Measurements from ENCODE around the gene HMMR. TPM values are rescaled to one million over a fixed set of nuclear protein-coding genes. Genes with fewer than 3 reads are reported as not detected.
A peak's percentile ranks its signal among the peaks of the same experiment; 100 is the strongest.
"Not testable (repeated sequence)": the region's sequence is repeated elsewhere in the genome, so short reads cannot be mapped to it uniquely, and the experiment has no call there.

HMMR gene
- total and polyA plus RNA-seq, 5 donors = 0.34 to 1.5 (median 0.65) TPM

GRCh38 chr5:163439092-163439425 is 21.4 kb upstream of the HMMR start:
- Histone ChIP-seq H3K4me3 (ENCODE audit: low read length) (no peak overlapping the region), H3K27ac (ENCODE audit: low read length) (no peak overlapping the region)
- intact Hi-C loops (cut with DNase I) = no loop called here

GRCh38 chr5:163440954-163441353 is 19.5 kb upstream of the HMMR start:
- intact Hi-C loops (cut with DNase I) = no loop called here
- DNase-seq (no peak), ATAC-seq (no peak)
- Histone ChIP-seq H3K4me1 (ENCODE audit: control insufficient read depth, insufficient read depth, low read length) (no peaks in the 10 kb centered on the region), H3K27me3 (ENCODE audit: control insufficient read depth, insufficient read depth) (no peaks in the 10 kb centered on the region), H3K27ac (ENCODE audit: low read length) (no peak overlapping the region), H3K9me3 (ENCODE audit: control insufficient read depth, low read length) (no peaks in the 10 kb centered on the region), H3K4me3 (ENCODE audit: low read length) (no peak overlapping the region)
- WGBS = 95% methylated on average over 3 of the region's 3 CpGs

More at GRCh38 chr5:163439092-163439425, 21.4 kb upstream of the HMMR start:
- Histone ChIP-seq H3K9me3 (ENCODE audit: control insufficient read depth, low read length) (no peaks in the 10 kb centered on the region), H3K4me1 (ENCODE audit: control insufficient read depth, insufficient read depth, low read length) (no peaks in the 10 kb centered on the region), H3K27me3 (ENCODE audit: control insufficient read depth, insufficient read depth) (no peaks in the 10 kb centered on the region)
- WGBS = 46% methylated on average over 2 of the region's 2 CpGs
- no peak for ATAC-seq
- DNase-seq = no peak

GRCh38 chr5:163444526-163444925 is 15.9 kb upstream of the HMMR start:
- Histone ChIP-seq H3K27ac (ENCODE audit: low read length) (no peak overlapping the region), H3K4me3 (ENCODE audit: low read length) (no peak overlapping the region), H3K9me3 (ENCODE audit: control insufficient read depth, low read length) (no peaks in the 10 kb centered on the region), H3K4me1 (ENCODE audit: control insufficient read depth, insufficient read depth, low read length) (no peaks in the 10 kb centered on the region), H3K27me3 (ENCODE audit: control insufficient read depth, insufficient read depth) (no peaks in the 10 kb centered on the region)
- ATAC-seq (no peak), DNase-seq (no peak)
- intact Hi-C loops (cut with DNase I) = no loop called here
- 92% methylated on average over 1 of the region's 1 CpG for WGBS

GRCh38 chr5:163445345-163445744 is 15.1 kb upstream of the HMMR start:
- intact Hi-C loops (cut with DNase I) = no loop called here
- H3K4me3 ChIP-seq (ENCODE audit: low read length) = no peak overlapping the region
- no peaks in the 10 kb centered on the region for H3K4me1 ChIP-seq (ENCODE audit: control insufficient read depth, insufficient read depth, low read length)
- no peaks in the 10 kb centered on the region for H3K27me3 ChIP-seq (ENCODE audit: control insufficient read depth, insufficient read depth)
- 77% methylated on average over 6 of the region's 6 CpGs for WGBS
- no peak overlapping the region for H3K27ac ChIP-seq (ENCODE audit: low read length)
- H3K9me3 ChIP-seq (ENCODE audit: control insufficient read depth, low read length) = no peaks in the 10 kb centered on the region
- DNase-seq (peak in 1 of 3 donors; percentile 53), ATAC-seq (peak; percentile 40 to 72)

GRCh38 chr5:163447191-163447590 is 13.2 kb upstream of the HMMR start:
- no peak for DNase-seq
- no peak overlapping the region for H3K27ac ChIP-seq (ENCODE audit: low read length)
- H3K27me3 ChIP-seq (ENCODE audit: control insufficient read depth, insufficient read depth) = no peaks in the 10 kb centered on the region
- no peaks in the 10 kb centered on the region for H3K9me3 ChIP-seq (ENCODE audit: control insufficient read depth, low read length)
- intact Hi-C loops (cut with DNase I) = no loop called here
- no peaks in the 10 kb centered on the region for H3K4me1 ChIP-seq (ENCODE audit: control insufficient read depth, insufficient read depth, low read length)
- H3K4me3 ChIP-seq (ENCODE audit: low read length) = no peak overlapping the region
- no peak for ATAC-seq

- intact Hi-C loops (cut with DNase I) = no loop called here
- no peak overlapping the region for H3K4me3 ChIP-seq (ENCODE audit: low read length)
- H3K9me3 ChIP-seq (ENCODE audit: control insufficient read depth, low read length) = no peaks in the 10 kb centered on the region
- WGBS = 87% methylated on average over 3 of the region's 3 CpGs
- DNase-seq (no peak), ATAC-seq (no peak)
- H3K27me3 ChIP-seq (ENCODE audit: control insufficient read depth, insufficient read depth) = no peaks in the 10 kb centered on the region
- H3K27ac ChIP-seq (ENCODE audit: low read length) = no peak overlapping the region
- H3K4me1 ChIP-seq (ENCODE audit: control insufficient read depth, insufficient read depth, low read length) = no peaks in the 10 kb centered on the region
These were observed 12.6 kb upstream of the HMMR start for GRCh38 chr5:163447875-163448274.

GRCh38 chr5:163448491-163448890 is 11.9 kb upstream of the HMMR start:
- no peak for DNase-seq
- no peaks in the 10 kb centered on the region for H3K4me1 ChIP-seq (ENCODE audit: control insufficient read depth, insufficient read depth, low read length)
- H3K4me3 ChIP-seq (ENCODE audit: low read length) = no peak overlapping the region
- ATAC-seq = no peak
- intact Hi-C loops (cut with DNase I) = no loop called here
- H3K9me3 ChIP-seq (ENCODE audit: control insufficient read depth, low read length) = no peaks in the 10 kb centered on the region
- no peaks in the 10 kb centered on the region for H3K27me3 ChIP-seq (ENCODE audit: control insufficient read depth, insufficient read depth)
- H3K27ac ChIP-seq (ENCODE audit: low read length) = no peak overlapping the region

- H3K9me3 ChIP-seq (ENCODE audit: control insufficient read depth, low read length) = no peaks in the 10 kb centered on the region
- H3K4me1 ChIP-seq (ENCODE audit: control insufficient read depth, insufficient read depth, low read length) = no peaks in the 10 kb centered on the region
- 98% methylated on average over 8 of the region's 8 CpGs for WGBS
- H3K4me3 ChIP-seq (ENCODE audit: low read length) = no peak overlapping the region
- ATAC-seq (no peak), DNase-seq (no peak)
- intact Hi-C loops (cut with DNase I) = loop anchor here in 1 of 4 donors (10.0 kb wide), 1 partner anchor 53 kb away; the partner anchor contains the start of gene MAT2B
- no peak overlapping the region for H3K27ac ChIP-seq (ENCODE audit: low read length)
- no peaks in the 10 kb centered on the region for H3K27me3 ChIP-seq (ENCODE audit: control insufficient read depth, insufficient read depth)
These were observed 8.9 kb upstream of the HMMR start for GRCh38 chr5:163451489-163451888.

GRCh38 chr5:163453705-163454104 is 6.7 kb upstream of the HMMR start:
- Histone ChIP-seq H3K4me3 (ENCODE audit: low read length) (no peak overlapping the region), H3K27ac (ENCODE audit: low read length) (no peak overlapping the region), H3K9me3 (ENCODE audit: control insufficient read depth, low read length) (no peaks in the 10 kb centered on the region), H3K4me1 (ENCODE audit: control insufficient read depth, insufficient read depth, low read length) (no peaks in the 10 kb centered on the region), H3K27me3 (ENCODE audit: control insufficient read depth, insufficient read depth) (no peaks in the 10 kb centered on the region)
- intact Hi-C loops (cut with DNase I) = loop anchor here in 1 of 4 donors (10.0 kb wide), 1 partner anchor 51 kb away; the partner anchor contains the start of gene MAT2B
- DNase-seq = no peak
- WGBS = 72% methylated on average over 1 of the region's 1 CpG
- ATAC-seq = no peak

- not testable (repeated sequence) for H3K4me3 ChIP-seq (ENCODE audit: low read length); H3K27ac ChIP-seq (ENCODE audit: low read length); H3K27me3 ChIP-seq (ENCODE audit: control insufficient read depth, insufficient read depth); ATAC-seq; H3K4me1 ChIP-seq (ENCODE audit: control insufficient read depth, insufficient read depth, low read length); H3K9me3 ChIP-seq (ENCODE audit: control insufficient read depth, low read length)
- intact Hi-C loops (cut with DNase I) = loop anchor here in 1 of 4 donors (10.0 kb wide), 1 partner anchor 49 kb away; the partner anchor contains the start of gene MAT2B
- WGBS = 98% methylated on average over 17 of the region's 17 CpGs
- peak in 1 of 3 donors; percentile 42 for DNase-seq
These were observed 5.0 kb upstream of the HMMR start for GRCh38 chr5:163455406-163455805.

- H3K27ac ChIP-seq (ENCODE audit: low read length) = no peak overlapping the region
- no peaks in the 10 kb centered on the region for H3K9me3 ChIP-seq (ENCODE audit: control insufficient read depth, low read length)
- H3K27me3 ChIP-seq (ENCODE audit: control insufficient read depth, insufficient read depth) = no peaks in the 10 kb centered on the region
- WGBS = 94% methylated on average over 2 of the region's 2 CpGs
- intact Hi-C loops (cut with DNase I) = loop anchor here in 1 of 4 donors (10.0 kb wide), 1 partner anchor 49 kb away; the partner anchor contains the start of gene MAT2B
- ATAC-seq (no peak), DNase-seq (no peak)
- no peak overlapping the region for H3K4me3 ChIP-seq (ENCODE audit: low read length)
- peaks cover 2% of the 10 kb centered on the region for H3K4me1 ChIP-seq (ENCODE audit: control insufficient read depth, insufficient read depth, low read length)
These were observed 4.3 kb upstream of the HMMR start for GRCh38 chr5:163456029-163456589.

GRCh38 chr5:163456840-163457239 is 3.6 kb upstream of the HMMR start:
- Histone ChIP-seq H3K4me3 (ENCODE audit: low read length) (no peak overlapping the region), H3K9me3 (ENCODE audit: control insufficient read depth, low read length) (no peaks in the 10 kb centered on the region), H3K4me1 (ENCODE audit: control insufficient read depth, insufficient read depth, low read length) (peaks cover 2% of the 10 kb centered on the region), H3K27me3 (ENCODE audit: control insufficient read depth, insufficient read depth) (no peaks in the 10 kb centered on the region), H3K27ac (ENCODE audit: low read length) (no peak overlapping the region)
- intact Hi-C loops (cut with DNase I) = loop anchor here in 1 of 4 donors (10.0 kb wide), 1 partner anchor 48 kb away; the partner anchor contains the start of gene MAT2B
- DNase-seq (no peak), ATAC-seq (no peak)
- WGBS = 93% methylated on average over 7 of the region's 7 CpGs

Data from right cardiac atrium (tissue), 5 donors.